T-helper 1 cell treated with Interleukin-12 subunit alpha and Interleukin-12 subunit beta and Interleukin-4 antibody, amounts not matched to agents 30 μg/mL and 1 μg/mL, for 36 hours (primary cell): Measurements from ENCODE around the gene RC3H1.

Experiments
- H3K27ac Mint-ChIP-seq: one replicate; pipeline ENCODE4 v1.8.0; 2021; ENCODE audit warnings: mild to moderate bottlenecking, mixed read lengths
- H3K27me3 Mint-ChIP-seq: one replicate; pipeline ENCODE4 v1.8.0; 2021; ENCODE audit warnings: low read depth, mixed read lengths
- H3K36me3 Mint-ChIP-seq: one replicate; pipeline ENCODE4 v1.8.0; 2021; ENCODE audit warnings: low read depth, mixed read lengths
- H3K4me1 Mint-ChIP-seq: one replicate; pipeline ENCODE4 v1.8.0; 2021; ENCODE audit warnings: low read depth, mixed read lengths
- H3K4me3 Mint-ChIP-seq: one replicate; pipeline ENCODE4 v1.8.0; 2021; ENCODE audit warnings: mild to moderate bottlenecking, moderate library complexity, mixed read lengths
- H3K9me3 Mint-ChIP-seq: one replicate; pipeline ENCODE4 v1.8.0; 2021; ENCODE audit warnings: mixed read lengths

Gene RC3H1

DNA sequence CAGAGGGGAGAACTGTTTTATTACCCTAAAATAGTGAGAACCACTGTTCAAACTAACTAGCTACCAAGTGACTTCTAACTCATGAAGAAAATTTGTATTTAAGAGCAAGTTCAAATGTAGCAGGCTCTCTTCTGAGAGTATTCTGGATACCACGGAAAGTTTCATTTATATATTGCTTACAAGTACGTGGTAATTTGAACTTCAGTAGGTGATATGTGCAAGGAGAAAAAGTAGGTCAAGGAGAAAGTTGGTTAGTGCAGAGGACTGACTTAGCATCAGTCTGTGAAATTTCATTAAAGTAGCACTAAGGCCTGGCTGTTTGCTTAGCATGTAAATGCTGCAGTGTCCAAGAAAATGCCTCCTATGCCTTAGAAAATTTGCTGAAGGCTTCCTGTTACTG is 121.7 kb downstream of the RC3H1 start:
- no peaks in the 10 kb centered on the region for H3K36me3 Mint-ChIP-seq
- no peaks in the 10 kb centered on the region for H3K9me3 Mint-ChIP-seq
- H3K4me3 Mint-ChIP-seq, result no peak overlapping the region
- H3K27ac Mint-ChIP-seq, result no peak overlapping the region
- peaks cover 4% of the 10 kb centered on the region for H3K4me1 Mint-ChIP-seq
- H3K27me3 Mint-ChIP-seq, result no peaks in the 10 kb centered on the region

GRCh38 chr1:173894189-173894588 is 128.0 kb downstream of the RC3H1 start:
- H3K36me3 Mint-ChIP-seq, result peaks cover 5% of the 10 kb centered on the region
- H3K27me3 Mint-ChIP-seq, result no peaks in the 10 kb centered on the region
- H3K9me3 Mint-ChIP-seq, result no peaks in the 10 kb centered on the region
- no peaks in the 10 kb centered on the region for H3K4me1 Mint-ChIP-seq
- H3K4me3 Mint-ChIP-seq, result no peak overlapping the region
- no peak overlapping the region for H3K27ac Mint-ChIP-seq

GRCh38 chr1:173893611-173894010 is 128.5 kb downstream of the RC3H1 start:
- H3K9me3 Mint-ChIP-seq, result no peaks in the 10 kb centered on the region
- no peaks in the 10 kb centered on the region for H3K4me1 Mint-ChIP-seq
- H3K36me3 Mint-ChIP-seq, result peaks cover 5% of the 10 kb centered on the region
- H3K4me3 Mint-ChIP-seq, result no peak overlapping the region
- no peak overlapping the region for H3K27ac Mint-ChIP-seq
- H3K27me3 Mint-ChIP-seq, result no peaks in the 10 kb centered on the region

- Mint-ChIP-seq H3K4me1 (peaks cover 5% of the 10 kb centered on the region), H3K36me3 (peaks cover 21% of the 10 kb centered on the region), H3K27ac (no peak overlapping the region)
Measured at GRCh38 chr1:173889885-173890284, 132.3 kb downstream of the RC3H1 start.

GRCh38 chr1:173888749-173889148 is 133.4 kb downstream of the RC3H1 start:
- H3K36me3 Mint-ChIP-seq, result peaks cover 20% of the 10 kb centered on the region
- H3K9me3 Mint-ChIP-seq, result no peaks in the 10 kb centered on the region
- peaks cover 5% of the 10 kb centered on the region for H3K4me1 Mint-ChIP-seq
- no peak overlapping the region for H3K27ac Mint-ChIP-seq
- no peak overlapping the region for H3K4me3 Mint-ChIP-seq
- no peaks in the 10 kb centered on the region for H3K27me3 Mint-ChIP-seq

More at GRCh38 chr1:173889885-173890284, 132.3 kb downstream of the RC3H1 start:
- Mint-ChIP-seq H3K4me3 (no peak overlapping the region), H3K27me3 (no peaks in the 10 kb centered on the region), H3K9me3 (no peaks in the 10 kb centered on the region)

GRCh38 chr1:173887627-173888026 is 134.5 kb downstream of the RC3H1 start:
- H3K27me3 Mint-ChIP-seq, result no peaks in the 10 kb centered on the region
- H3K9me3 Mint-ChIP-seq, result no peaks in the 10 kb centered on the region
- H3K4me1 Mint-ChIP-seq, result peaks cover 5% of the 10 kb centered on the region
- H3K4me3 Mint-ChIP-seq, result no peak overlapping the region
- H3K27ac Mint-ChIP-seq, result no peak overlapping the region
- peaks cover 18% of the 10 kb centered on the region for H3K36me3 Mint-ChIP-seq

DNA sequence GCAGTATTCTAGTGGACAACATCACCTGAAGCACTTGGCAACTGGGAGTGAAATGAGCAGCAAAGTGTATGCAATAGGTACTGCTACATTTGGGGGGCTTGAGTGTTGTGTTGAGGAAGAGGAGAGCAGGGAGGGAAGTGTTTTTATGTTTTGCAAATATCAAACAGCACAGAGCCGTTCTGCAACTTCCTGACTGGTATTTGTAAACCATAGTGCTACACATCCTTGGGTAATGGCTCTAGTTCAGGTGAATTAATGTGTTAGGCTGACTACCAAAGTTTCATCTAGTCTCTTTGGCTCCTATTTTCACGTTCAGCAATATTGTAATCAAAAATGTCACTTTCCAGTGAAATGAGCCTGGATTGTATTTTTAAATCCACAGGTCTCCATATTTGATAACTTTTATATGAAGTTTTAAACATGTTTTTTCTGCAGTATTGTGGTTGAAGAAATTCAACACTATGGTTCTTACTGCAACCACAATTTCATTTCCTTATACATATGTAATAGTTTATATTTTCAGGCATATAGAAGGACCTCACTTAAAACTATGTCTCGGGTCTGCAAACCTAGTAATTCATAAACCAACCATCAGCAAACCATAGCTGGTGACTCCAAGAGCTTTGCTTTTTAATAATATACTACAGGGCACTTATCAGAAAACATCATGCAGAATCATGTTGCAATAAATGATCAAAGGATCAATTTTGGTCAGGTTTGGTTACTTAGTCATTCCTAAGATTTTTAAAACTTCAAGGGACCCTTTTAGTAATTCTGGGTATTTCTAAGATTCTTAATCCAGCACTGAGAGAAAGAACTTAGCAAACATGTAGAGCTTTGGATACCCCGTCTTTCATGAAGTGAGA is 135.2 kb downstream of the RC3H1 start:
- Mint-ChIP-seq H3K27me3 (no peaks in the 10 kb centered on the region), H3K27ac (no peak overlapping the region), H3K4me1 (peaks cover 5% of the 10 kb centered on the region), H3K9me3 (no peaks in the 10 kb centered on the region), H3K36me3 (peaks cover 18% of the 10 kb centered on the region), H3K4me3 (no peak overlapping the region)

DNA sequence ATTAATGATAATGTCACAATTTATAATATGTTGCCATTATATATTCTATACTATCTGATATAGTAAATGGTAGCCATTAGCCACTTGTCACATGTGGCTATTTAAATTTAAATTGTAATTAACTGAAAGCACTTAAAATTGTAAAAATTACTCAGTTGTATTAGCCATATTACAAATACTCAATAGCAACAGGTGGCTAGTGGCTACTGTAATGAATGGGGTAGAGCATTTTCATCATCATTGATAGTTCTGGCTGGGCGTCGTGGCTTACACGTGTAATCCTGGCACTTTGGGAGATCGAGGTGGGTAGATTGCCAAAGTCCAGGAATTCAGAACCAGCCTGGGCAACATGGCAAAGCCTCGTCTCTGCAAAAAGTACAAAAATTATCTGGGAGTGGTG is 137.5 kb downstream of the RC3H1 start:
- peaks cover 5% of the 10 kb centered on the region for H3K4me1 Mint-ChIP-seq
- H3K9me3 Mint-ChIP-seq, result no peaks in the 10 kb centered on the region
- no peaks in the 10 kb centered on the region for H3K27me3 Mint-ChIP-seq
- no peak overlapping the region for H3K4me3 Mint-ChIP-seq
- H3K36me3 Mint-ChIP-seq, result peaks cover 22% of the 10 kb centered on the region
- no peak overlapping the region for H3K27ac Mint-ChIP-seq
